ENCODE results near the gene STYK1.
"Not testable (repeated sequence)": the region's sequence is repeated elsewhere in the genome, so short reads cannot be mapped to it uniquely, and the experiment has no call there.

STYK1 gene

DNA sequence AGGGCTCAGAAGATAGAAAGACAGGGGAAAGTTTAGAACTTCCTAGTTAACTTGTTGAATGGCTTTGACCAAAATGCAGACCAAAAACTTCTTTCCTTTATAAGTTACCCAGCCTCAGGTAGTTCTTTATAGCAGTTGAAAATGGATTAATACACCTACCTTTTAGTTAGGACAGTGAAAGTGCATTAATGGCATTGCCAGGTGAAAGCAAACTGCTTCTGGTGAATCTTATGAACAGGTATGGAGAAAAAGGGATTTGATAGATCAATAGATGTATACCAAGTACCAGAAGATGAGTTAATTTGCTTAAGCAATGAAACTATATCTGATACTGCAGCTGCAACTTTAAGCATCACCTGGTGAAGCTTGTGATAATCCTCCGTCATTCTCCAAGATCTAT is 14.2 kb upstream of the STYK1 start:
- no peak for DNase-seq

DNA sequence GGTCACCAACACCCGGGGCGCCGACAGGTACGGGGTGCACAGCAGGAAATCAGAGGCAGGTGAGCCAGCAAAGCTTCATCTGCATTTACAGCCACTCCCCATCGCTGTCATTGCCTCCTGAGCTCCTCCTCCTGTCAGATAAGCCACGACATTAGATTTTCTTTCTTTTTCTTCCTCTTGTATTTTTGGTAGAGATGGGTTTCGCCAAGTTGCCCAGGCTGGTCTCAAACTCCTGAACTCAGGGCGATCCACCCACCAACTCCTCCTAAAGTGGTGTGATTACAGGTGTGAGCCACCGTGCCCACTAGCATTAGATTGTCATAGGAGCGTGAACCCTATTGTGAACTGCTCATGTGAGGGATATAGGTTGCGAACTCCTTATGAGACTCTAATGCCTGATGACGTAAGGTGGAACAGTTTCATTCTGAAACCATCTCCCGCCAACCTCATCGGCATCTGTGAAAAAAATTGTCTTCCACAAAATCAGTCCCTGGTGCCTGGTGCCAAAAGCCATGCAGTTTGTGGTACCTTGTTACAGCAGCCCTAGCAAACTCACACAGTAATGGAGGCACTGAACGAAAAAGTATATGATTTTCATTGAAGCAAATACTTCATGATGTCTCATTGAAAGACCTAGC is 1.5 kb downstream of the STYK1 start:
- no peak for DNase-seq

DNA sequence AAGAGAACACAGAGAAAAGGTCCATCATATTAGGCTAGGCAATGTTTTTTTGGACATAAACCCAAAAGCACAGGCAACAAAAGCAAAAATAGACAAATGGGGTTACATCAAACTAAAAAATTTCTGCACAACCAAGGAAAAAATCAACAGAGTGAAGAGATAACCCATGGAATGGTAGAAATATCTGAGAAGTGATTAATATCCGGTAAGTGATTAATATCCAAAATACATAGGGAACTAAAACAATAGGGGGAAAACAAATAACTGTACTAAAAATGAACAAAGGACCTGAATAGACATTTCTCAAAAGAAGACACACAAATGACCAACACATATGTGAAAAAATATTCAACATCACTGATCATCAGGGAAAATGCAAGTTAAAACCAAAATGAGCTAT is 4.3 kb downstream of the STYK1 start:
- DNase-seq: no peak

DNA sequence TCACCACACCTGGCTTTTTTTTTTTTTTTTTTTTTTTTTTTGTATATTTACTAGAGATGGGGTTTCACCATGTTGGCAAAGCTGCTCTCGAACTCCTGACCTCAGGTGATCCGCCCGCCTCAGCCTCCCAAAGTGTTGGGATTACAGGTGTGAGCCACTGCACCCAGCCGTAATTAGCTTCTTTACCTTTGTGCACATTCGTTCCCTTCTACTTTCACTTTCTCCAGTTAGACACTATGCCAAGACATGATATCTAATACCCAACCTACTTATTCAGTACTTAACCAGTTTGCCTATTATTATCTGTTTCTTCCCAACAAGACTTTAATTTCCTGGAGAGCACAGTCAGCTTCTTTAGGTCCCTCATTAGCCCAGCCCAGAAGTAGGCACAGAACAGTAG is 5.3 kb downstream of the STYK1 start:
- DNase-seq: no peak

DNA sequence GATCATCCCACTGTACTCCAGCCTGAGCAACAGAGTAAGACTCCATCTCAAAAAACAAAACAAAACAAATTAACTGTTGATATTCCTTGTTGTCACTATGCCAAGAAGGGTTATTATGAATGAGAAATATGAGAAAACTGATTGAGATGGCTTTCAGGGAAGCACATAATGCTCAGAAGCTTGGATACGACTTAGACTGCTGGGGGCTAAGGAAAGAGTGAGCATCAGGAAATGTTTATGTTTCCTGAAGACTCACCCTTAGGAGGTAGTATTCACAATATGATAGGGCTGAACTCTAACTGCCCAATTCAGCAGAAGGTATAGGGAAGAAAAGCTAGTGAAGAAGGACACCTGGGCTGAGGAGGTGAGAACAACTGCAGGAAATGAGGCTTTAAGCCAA is 6.3 kb downstream of the STYK1 start:
- no peak for DNase-seq

DNA sequence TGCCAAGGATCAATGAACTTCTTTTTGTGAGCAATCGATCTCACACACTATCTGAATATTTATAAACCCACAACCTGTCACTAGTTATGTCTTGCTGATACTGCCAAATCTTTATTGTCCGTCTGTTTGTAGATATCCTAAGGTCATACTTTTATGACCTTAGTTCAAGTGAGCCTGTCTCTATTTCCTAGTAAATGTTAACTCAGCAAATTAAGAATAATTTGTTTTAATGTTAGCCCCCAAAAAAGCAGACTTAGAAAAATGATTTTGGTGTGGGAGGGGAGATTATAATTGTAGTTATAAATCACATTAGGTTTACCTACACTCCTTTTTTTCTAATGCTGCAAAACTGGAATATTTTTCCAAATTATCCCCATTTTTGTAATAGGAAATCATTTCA is 9.4 kb downstream of the STYK1 start:
- DNase-seq: no peak

DNA sequence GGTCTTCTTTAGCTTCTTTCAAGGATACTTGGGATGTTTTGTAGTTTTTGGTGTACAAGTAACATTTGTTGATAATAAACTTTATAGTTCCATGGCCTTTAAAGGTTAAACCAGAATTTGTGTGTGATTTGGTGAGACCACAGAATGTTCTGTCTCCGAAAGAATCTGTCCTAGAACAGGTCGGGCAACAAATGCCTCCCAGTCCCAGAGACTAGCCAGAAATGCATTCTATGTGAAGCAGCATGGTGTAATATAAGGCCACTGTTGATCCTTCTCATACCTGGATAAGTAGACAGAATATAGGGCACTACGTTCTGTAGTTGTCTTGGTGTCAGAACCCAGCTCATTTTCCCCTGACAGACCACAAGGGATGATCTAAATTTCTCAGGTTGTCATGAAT is 10.0 kb downstream of the STYK1 start:
- DNase-seq: no peak

DNA sequence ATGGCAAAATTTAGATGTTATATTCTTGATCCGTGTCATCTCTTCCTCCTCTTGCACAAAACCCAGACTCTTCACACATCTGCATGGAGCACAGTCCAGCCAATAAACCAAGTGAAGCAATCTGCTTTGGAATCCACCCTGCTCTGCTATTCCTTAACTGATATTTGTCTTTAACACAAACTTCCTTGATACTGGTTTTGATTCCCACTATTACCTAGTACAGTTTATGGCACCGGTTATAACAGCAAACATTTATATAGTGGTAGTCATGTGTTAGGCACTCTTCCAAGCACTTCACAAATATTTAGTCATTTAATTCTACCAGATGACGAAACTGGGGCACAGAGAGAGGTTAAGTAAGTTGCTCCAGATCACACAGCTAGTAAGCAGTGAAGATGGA is 12.5 kb downstream of the STYK1 start:
- no peak for DNase-seq

DNA sequence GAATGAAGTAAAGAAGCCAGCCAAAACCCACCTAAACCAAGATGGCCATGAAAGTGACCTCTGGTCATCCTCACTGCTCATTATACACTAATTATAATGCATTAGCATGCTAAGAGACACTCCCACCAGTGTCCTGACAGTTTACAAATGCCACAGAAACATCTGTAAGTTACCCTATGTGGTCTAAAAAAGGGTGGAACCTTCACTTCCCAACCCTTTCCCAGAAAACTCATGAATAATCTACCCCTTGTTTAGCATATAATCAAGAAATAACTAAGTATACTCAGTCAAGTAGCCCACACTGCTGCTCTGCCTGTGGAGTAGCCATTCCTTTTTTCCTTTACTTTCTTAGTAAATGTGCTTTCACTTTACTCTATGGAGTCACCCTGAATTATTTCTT is 19.8 kb downstream of the STYK1 start:
- no peak for DNase-seq

DNA sequence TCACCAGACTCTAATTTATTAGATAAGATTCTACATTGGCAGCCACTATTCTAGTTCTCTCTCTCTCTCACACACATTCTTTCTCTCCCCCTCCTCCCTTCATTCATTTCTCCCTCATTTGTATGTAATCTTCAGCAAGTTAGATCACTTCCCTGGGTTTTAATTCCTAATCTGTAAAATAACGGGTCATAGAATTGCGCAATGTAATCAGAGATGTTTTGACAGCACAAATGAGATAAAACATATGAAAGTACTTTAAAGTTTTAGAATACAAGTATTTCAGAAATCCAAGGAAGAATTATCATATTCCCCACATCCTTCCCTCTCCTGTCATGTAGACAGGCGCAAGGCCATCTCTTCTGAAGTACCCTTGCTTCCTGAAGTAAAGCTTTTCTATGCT is 21.7 kb downstream of the STYK1 start:
- no peak for DNase-seq

DNA sequence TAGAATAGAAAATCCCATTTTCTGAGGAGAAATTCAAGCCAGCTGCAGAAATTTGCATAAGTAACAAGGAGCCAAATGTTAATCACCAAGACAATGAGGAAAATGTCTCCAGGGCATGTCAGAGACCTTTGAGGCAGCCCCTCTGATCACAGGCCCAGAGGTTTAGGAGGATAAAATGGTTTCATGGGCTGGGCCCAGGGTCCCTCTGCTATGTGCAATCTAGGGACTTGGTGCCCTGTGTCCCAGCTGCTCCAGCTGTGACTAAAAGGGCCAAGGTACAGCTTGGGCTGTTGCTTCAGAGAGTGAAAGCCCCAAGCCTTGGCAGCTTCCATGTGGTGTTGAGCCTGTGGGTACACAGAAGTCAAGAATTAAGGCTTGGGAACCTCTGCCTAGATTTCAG is 27.3 kb downstream of the STYK1 start:
- DNase-seq: not testable (repeated sequence)

DNA sequence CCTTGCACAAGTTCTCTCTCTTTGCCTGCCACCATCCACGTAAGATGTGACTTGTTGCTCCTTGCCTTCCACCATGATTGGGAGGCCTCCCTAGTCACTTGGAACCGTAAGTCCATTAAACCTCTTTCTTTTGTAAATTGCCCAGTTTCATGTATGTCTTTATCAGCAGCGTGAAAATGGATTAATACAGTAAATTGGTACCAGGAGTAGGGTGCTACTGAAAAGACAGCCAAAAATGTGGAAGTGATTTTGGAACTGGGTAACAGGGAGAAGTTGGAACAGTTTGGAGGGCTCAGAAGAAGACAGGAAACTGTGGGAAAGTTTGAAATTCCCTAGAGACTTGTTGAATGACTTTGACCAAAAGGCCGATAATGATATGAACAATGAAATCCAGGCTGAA is 27.9 kb downstream of the STYK1 start:
- DNase-seq: no peak

DNA sequence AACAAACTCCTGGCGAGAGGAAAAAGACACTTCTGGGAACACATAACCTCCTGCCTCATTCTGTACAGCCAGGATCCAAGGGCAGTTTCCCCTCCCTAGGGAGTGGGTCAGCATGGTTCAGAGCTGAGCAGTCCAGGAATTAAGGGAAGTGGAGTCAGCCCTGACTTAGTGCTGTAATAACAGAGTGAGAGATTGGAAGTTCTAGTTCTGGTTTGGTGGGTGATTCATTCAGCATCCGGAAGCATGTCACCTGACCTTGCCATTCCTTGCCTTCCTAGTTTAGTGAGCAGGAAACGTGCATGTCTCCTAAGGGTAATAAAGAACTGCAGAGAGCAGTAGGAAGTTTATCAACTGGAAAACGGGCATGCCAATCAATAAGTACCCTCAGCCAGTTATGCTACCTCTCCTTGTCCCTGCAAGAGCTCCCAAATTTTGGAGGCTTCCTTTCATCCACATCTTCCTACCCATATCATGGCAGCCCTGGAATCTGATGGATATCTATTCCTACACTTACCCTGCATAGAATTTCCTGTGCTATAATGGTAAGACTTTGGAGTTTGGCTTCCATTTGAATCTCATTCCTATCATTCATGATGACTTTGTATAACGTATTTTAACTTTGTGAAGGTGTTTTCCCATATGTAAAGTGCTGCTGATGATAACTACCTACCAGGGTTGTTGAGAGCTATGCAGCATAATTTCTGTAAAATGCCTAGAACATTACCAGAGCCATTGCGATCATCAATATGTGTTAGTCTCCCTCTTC is 31.9 kb downstream of the STYK1 start:
- no peak for DNase-seq

DNA sequence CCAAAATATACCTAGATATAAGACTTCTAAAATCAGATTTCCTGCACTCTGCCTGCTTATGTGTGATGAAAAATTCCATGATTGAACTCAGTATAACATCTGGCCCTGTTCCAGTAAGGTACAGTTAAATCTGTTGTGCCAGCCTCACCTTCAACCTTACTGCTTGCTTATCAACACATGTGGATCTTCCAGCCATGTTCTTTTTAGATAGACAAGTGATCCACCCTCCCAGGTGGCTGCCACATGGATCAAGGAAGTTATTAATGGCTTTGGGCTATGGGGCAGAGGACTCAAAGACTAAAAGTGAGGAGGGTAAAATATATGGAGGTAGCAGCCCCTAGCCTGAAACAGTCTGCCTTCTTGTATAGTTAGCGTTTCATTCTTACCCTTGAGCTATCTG is 35.1 kb downstream of the STYK1 start:
- DNase-seq: no peak

DNA sequence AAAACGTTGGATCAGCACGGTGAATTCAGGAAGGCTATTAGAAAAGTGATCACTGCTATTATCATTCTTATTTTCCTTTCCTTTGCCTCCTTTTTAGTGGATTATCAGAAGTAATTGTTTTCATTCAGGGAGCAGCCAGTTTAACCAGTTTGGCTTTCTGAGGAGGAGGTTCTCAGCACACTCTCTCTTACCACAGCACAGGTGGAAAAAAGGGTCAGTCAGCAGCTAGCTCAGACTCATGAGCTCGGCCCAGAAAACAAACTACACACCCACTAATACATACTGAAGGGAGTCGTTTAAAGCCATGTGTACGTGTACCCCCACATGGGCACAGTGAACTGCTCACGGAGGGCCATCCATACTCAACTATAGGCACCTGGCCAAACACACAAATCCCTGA is 37.2 kb downstream of the STYK1 start:
- DNase-seq: no peak

DNA sequence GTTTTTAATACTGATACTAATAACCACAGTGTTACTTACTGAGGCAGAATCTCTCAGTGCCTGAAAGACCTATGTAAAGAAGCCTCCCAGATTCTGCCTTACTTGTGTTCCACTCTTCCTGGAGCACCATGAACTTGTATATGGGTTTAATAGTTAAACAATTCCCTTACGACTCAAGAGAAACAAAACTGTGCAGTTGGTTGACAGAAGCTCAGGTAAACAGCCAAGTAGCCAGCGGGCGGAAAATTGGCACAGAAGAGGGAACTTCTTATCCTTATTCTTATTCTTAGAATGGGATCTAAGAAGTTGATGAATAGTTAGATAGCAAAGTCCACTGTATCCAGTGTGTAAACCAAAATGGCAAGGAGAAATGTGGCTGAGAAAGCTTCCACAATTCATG is 37.7 kb downstream of the STYK1 start:
- DNase-seq: no peak

DNA sequence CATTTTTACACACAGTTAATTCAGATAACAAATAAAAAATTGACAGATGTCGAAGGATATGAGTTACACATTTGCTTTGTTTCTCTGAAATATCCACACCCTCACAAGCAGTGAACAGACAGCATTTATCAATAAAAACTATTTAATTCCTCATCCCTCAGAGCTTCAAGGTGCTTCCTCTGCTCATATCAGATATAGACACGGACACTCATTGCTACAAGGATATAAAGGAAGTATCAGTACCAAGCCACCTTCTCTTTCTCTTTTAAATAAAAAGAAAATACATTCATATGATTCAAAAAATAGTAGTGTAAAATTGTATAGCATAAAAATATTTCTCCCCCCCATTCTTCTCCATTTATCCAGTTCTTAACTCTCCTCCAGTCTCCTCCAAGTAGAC is 38.5 kb downstream of the STYK1 start:
- no peak for DNase-seq

DNA sequence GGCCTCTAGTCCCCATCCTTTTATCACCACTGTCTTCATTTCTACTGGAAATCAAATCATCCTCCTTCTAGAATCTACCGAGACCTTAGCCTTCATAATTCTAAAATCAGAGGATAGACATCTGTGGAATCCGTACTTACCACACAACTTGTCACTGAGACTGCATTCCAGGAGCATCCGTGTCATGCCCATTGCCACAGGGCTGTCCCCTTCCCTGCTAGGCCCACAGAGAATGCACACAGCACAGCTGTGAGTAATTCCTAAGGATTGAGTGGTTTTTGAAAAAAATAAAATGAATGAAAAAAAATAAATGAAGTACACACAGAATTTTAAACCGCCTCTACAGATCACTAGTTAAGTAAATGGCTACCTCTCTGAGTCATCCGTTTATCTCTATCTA is 39.4 kb downstream of the STYK1 start:
- no peak for DNase-seq

DNA sequence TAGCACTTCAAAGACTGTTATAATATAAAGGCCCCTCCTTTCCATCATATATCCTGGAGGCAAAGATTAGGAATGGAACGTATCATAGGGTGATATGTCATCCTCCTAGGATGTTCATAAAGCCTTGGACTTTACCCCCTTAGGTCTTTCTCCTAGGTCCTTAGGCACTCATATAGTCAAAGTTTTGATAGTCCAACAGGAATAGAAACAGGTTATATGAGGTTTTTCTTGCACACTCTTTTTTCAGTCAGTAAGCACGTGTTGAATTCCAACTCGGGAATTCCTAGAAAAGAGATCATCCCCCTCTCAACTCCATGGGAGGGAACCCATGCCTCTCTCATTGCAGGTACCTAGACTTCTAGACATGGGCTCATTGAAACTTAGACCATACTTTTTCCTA is 40.3 kb downstream of the STYK1 start:
- no peak for DNase-seq

DNA sequence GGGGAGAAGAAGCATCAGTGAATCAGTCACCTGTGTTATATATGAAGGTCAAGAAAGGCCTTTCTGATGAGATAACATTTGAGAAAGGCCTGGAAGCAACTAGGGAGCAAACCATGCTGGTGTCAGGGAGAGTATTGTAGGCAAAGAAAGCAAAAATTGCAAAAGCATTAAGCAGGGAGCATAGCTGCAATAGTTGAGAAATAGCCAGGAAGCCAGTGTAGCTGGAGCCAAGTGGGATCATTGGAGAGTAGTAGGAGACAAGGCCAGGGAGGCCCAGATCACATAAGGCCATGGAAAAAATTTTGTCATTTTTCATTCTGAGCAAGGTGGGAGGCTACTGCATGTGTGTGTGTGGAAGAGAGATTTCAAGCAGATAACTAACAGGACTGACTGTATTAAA is 41.6 kb downstream of the STYK1 start:
- no peak for DNase-seq

DNA sequence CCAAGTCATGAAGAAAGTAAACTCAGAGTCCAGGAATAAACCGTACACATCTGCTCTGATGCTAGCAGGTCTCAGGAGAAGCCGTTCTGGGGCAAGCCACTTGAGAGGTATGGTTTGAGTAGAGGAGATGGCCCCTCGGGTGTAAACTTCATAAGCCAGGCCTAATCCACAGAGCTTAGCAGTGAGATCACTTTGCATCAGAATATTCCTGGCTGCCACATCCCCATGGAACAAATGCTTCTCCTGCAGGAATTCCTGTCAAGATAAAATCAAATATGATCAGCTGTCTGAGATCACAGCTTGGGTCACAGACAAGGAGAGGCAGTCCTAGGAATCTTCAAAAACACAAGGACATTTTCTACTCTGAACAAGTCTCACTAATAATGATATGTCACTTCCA is 49.2 kb downstream of the STYK1 start:
- DNase-seq: no peak

DNA sequence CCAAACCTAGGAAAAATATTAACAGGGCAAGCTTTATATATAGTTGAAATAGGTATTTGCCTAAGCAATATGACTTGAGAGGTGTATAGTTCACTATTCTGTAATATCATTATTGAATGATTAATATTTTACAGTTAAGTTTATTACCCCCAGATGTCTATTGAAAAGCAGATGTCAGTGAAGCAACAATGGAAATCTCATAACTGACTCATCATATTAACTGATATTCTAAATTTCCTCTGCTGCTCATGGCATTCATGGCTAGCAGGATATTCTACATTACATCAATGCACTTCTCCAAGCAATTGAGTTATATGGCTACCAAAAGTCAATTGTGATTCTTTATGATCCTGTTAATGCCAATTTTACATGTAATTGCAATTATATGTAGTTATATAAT is 50.7 kb downstream of the STYK1 start:
- DNase-seq: no peak

DNA sequence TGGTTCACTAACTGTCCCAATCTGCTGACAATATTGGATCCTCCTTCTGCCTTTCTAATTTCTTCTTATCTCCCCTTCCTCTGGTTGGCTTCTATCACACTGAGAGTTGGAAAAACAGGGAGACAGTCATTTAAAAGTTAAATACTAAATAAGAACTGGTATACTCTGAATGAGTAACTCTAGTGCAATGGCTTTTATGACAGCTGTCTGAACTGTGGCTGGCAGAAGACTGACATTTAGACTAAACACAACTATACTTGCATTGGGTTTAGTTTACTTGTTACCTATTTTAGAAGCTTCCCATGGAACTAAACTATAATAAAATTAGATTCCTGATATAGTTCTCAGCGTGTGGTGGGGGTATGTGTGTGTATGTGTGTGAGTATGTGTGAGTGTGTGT is 52.6 kb downstream of the STYK1 start:
- no peak for DNase-seq

DNA sequence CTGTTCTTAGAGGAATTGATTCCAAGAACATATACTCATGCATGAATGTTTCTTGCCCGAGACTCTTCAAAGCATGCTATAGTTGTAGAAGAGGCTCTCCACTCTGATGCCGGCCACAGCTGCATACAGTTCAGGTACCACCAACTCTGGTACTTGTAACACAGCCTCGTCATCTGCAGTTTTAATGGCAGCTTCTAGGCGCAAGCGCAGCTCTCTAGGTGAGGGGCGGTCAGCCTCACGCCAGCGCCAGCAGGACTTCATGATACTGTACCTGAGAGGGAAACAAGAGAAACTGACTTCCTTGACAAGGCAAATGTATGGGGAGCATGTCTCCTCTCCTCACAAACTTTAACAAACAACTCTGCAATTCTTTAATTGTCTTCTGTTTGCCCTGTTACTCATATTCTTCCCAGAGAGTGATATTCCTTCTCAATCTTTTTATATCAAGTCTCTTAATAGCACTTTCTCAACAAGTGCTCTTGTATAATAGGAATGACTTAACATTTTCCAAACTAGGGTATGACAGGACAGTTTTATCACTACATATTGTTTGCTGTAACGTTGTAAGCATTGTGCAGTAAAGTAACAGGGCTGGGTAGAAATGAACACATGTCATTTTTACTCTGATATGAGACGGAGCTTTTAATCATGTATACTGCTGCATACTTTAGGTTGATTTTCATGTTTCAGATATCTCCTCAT is 53.6 kb downstream of the STYK1 start:
- no peak for DNase-seq
